DOHH2 (cell line): Measurements from ENCODE around the gene TASL.
"Not testable (repeated sequence)": the region's sequence is repeated elsewhere in the genome, so short reads cannot be mapped to it uniquely, and the experiment has no call there.

ENCODE experiments used
- H3F3A ChIP-seq: fragments of 200-600 bp; sonication (generic), shearing (Covaris generic); 2 replicates; pipeline ENCODE4 v1.6.0; 2016; ENCODE audit warnings: antibody characterized with exemption, mild to moderate bottlenecking; ENCODE audit not compliant: control insufficient read depth, insufficient read depth
- H3K27ac ChIP-seq: fragments of 200-600 bp; sonication (generic); 2 replicates; pipeline ENCODE4 v1.5.1; 2014; ENCODE audit warnings: low read depth, mild to moderate bottlenecking, low read length, moderate library complexity
- H3K27me3 ChIP-seq: fragments of 200-600 bp; sonication (generic); 2 replicates; pipeline ENCODE4 v1.6.1; 2014; ENCODE audit warnings: mild to moderate bottlenecking, low read length, mixed read lengths; ENCODE audit not compliant: control insufficient read depth
- H3K36me3 ChIP-seq: fragments of 200-600 bp; sonication (generic); 2 replicates; pipeline ENCODE4 v1.6.1; 2014; ENCODE audit warnings: mild to moderate bottlenecking, low read length, moderate library complexity, mixed read lengths; ENCODE audit not compliant: control insufficient read depth
- H3K4me1 ChIP-seq: fragments of 200-600 bp; sonication (generic); 2 replicates; pipeline ENCODE4 v1.6.1; 2014; ENCODE audit warnings: mild to moderate bottlenecking, low read length, mixed read lengths; ENCODE audit not compliant: control insufficient read depth
- H3K4me2 ChIP-seq: fragments of 200-600 bp; sonication (generic); 2 replicates; pipeline ENCODE4 v1.6.0; 2014; ENCODE audit warnings: mild to moderate bottlenecking, low read length, moderate library complexity
- H3K4me3 ChIP-seq: fragments of 200-600 bp; sonication (generic); 2 replicates; pipeline ENCODE4 v1.5.1; 2014; ENCODE audit warnings: mild to moderate bottlenecking, low read length, mixed read lengths
- H3K79me2 ChIP-seq: fragments of 200-600 bp; sonication (generic); 2 replicates; pipeline ENCODE4 v1.6.1; 2014; ENCODE audit warnings: mild to moderate bottlenecking, low read length, mixed read lengths; ENCODE audit not compliant: control insufficient read depth
- H3K9me2 ChIP-seq: fragments of 200-600 bp; sonication (generic); replicated peaks from 2 replicates; pipeline ENCODE4 v1.6.1; 2014; ENCODE audit warnings: mild to moderate bottlenecking, low read length, mixed read lengths; ENCODE audit not compliant: control insufficient read depth
- H3K9me3 ChIP-seq: fragments of 200-600 bp; sonication (generic); 2 replicates; pipeline ENCODE4 v1.6.1; 2014; ENCODE audit warnings: antibody characterized with exemption, low read length, mixed read lengths; ENCODE audit not compliant: control insufficient read depth, insufficient read depth
- H4K20me1 ChIP-seq: fragments of 200-600 bp; sonication (generic); 2 replicates; pipeline ENCODE4 v1.6.0; 2014; ENCODE audit warnings: low read depth, mild to moderate bottlenecking, antibody characterized with exemption, low read length, moderate library complexity; ENCODE audit not compliant: control insufficient read depth, insufficient read depth
- EZH2phosphoT487 ChIP-seq: fragments of 200-600 bp; sonication (generic); IDR thresholded peaks from 2 replicates; pipeline ENCODE4 v1.6.1; 2017; ENCODE audit warnings: borderline replicate concordance, mild to moderate bottlenecking, antibody characterized with exemption, low read length, moderate library complexity, mixed read lengths
- TF ChIP-seq, protein P1 (sequence below): fragments of 200-600 bp; sonication (generic); IDR thresholded peaks from one replicate; pipeline ENCODE4 v1.5.1; 2014; ENCODE audit warnings: antibody characterized with exemption, mild to moderate bottlenecking, low read depth, low read length; ENCODE audit not compliant: poor library complexity, severe bottlenecking

Gene TASL

DNA sequence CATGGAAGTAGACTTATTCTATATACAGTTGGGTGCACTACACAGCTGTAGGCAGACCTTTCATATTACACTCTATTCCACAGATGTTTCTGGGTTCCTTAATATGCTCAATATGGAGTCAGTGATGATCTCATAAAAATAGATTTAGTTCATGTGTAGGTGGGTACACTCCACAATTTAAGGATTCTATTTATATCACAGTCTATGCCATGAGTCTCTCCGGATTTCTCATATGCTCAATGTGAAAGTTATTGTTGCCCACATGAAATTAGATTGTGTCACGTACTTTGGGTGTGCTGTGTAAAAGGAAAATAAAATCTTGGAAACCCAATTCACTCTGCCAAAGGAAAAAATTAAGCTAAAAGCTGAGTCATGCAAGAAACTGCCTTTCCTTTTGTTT is 32.5 kb upstream of the TASL start:
- no peak for TF ChIP-seq EZH2phosphoT487
- TF ChIP-seq, protein P1, sequence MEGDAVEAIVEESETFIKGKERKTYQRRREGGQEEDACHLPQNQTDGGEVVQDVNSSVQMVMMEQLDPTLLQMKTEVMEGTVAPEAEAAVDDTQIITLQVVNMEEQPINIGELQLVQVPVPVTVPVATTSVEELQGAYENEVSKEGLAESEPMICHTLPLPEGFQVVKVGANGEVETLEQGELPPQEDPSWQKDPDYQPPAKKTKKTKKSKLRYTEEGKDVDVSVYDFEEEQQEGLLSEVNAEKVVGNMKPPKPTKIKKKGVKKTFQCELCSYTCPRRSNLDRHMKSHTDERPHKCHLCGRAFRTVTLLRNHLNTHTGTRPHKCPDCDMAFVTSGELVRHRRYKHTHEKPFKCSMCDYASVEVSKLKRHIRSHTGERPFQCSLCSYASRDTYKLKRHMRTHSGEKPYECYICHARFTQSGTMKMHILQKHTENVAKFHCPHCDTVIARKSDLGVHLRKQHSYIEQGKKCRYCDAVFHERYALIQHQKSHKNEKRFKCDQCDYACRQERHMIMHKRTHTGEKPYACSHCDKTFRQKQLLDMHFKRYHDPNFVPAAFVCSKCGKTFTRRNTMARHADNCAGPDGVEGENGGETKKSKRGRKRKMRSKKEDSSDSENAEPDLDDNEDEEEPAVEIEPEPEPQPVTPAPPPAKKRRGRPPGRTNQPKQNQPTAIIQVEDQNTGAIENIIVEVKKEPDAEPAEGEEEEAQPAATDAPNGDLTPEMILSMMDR = no peak
- Histone ChIP-seq H3K4me1 (0 out of 2 replicates have a peak, but pooled peaks cover 5% of the 10 kb centered on the region), H3K27ac (no peak overlapping the region), H3K27me3 (no peaks in the 10 kb centered on the region), H3K79me2 (no peaks in the 10 kb centered on the region), H3K9me3 (no peaks in the 10 kb centered on the region), H4K20me1 (no peaks in the 10 kb centered on the region), H3F3A (no peaks in the 10 kb centered on the region), H3K4me3 (no peak overlapping the region), H3K4me2 (no peak overlapping the region), H3K9me2 (no peaks in the 10 kb centered on the region), H3K36me3 (no peaks in the 10 kb centered on the region)

DNA sequence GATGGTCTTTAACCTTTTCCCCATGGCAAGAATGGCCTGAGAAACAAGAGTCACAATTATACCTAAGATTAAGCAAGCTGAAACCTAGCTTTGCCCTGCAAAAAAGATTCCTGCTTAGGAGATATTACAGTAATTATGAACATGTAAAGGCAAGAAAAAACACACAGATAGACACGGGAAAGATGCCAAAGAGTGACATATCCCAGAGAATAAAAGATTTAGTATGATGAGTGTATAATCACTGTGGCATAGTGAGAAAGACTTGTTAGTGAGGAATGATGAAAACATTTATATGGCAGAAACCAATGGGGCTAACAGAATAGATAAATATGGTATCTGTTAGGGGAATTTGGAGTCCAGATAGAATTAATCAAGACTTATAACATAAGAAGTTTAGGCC is 29.6 kb upstream of the TASL start:
- no peak overlapping the region for H3K27ac ChIP-seq
- H3K4me1 ChIP-seq = 0 out of 2 replicates have a peak, but pooled peaks cover 5% of the 10 kb centered on the region
- no peak overlapping the region for H3K4me3 ChIP-seq
- TF ChIP-seq, protein P1 = no peak
- no peak for TF ChIP-seq EZH2phosphoT487
- no peaks in the 10 kb centered on the region for H3K79me2 ChIP-seq
- no peaks in the 10 kb centered on the region for H3K27me3 ChIP-seq
- H3K9me2 ChIP-seq = no peaks in the 10 kb centered on the region
- no peaks in the 10 kb centered on the region for H3K9me3 ChIP-seq
- H3F3A ChIP-seq = no peaks in the 10 kb centered on the region
- H3K4me2 ChIP-seq = no peak overlapping the region
- no peaks in the 10 kb centered on the region for H3K36me3 ChIP-seq
- H4K20me1 ChIP-seq = no peaks in the 10 kb centered on the region

DNA sequence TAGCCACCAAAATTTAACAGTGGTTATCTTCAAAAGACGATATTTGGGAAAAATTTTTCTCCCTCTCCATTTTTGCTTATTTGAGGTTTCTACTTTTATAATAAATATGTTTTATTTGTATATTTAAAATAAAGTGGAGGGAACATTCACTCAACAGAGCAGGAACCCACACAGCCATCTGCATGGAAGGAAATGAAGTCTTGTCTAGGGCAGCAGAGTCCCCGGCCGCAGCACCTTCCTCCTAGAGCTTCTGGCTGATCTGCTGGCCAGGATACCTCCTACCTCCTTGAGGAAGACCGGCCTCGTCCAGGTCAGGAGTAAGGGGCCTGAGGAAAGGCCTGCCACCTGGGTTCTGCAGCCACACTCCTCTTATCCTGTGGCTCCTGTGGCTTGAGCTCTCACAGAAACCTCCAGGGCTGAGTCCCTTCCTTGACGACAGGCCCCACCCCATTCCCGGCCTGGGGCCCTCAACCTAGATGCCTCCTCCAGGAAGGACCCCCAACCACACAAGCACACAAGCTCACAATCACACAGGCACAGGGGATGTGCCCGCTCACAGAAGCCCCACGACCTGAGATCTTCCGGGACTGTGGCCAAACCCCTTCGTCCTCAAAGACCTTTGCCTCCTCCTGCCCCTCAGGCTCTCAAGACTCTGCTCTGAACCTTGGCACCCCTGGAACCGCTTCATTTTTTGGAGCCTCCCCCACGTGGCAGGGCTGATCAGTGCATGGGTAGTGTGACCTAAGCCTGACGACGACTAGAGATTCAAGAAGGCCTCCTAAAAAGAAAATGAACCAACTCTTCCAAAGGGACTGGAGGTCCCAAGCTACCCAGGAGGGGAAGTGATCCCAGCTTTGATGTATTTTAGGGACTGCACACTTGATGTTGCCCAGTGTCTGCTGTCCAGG is 23.0 kb upstream of the TASL start:
- not testable (repeated sequence) for H3F3A ChIP-seq, H3K4me2 ChIP-seq, H4K20me1 ChIP-seq, H3K9me3 ChIP-seq, H3K27me3 ChIP-seq, H3K27ac ChIP-seq, H3K4me3 ChIP-seq, H3K36me3 ChIP-seq, H3K9me2 ChIP-seq, H3K79me2 ChIP-seq
- H3K4me1 ChIP-seq = peaks cover 25% of the 10 kb centered on the region
